ENCODE measurements around the gene PRR5L. TPM values are rescaled to one million over a fixed set of nuclear protein-coding genes. Genes with fewer than 3 reads are reported as not detected.

Gene PRR5L
- 9.1 and 13.2 TPM in 2 replicates for total RNA-seq

DNA sequence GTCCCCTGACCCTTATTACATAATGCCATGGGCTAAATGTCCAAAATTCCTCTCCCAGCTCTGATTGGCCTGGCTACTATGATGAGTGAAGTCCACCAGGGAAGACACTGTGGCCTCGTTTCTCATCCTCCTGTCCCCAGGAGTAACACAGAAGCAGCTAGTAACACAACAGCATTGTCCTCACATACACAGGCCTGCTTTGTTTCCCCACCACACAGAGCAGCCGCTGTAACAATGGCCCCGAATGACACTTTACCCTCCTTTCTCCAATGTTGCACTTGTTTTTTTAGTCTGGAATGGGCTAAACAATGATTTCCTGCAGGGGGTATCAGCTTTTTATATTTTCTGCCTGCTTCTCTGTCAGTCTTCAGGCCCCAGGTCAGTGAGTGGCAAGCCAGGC is at the start of gene PRR5L:
Gene PRR5L (plus strand): TSS at position 363 of the 400 bp plus-strand sequence. CDS start 104,834 bp downstream, outside the sequence.

DNA sequence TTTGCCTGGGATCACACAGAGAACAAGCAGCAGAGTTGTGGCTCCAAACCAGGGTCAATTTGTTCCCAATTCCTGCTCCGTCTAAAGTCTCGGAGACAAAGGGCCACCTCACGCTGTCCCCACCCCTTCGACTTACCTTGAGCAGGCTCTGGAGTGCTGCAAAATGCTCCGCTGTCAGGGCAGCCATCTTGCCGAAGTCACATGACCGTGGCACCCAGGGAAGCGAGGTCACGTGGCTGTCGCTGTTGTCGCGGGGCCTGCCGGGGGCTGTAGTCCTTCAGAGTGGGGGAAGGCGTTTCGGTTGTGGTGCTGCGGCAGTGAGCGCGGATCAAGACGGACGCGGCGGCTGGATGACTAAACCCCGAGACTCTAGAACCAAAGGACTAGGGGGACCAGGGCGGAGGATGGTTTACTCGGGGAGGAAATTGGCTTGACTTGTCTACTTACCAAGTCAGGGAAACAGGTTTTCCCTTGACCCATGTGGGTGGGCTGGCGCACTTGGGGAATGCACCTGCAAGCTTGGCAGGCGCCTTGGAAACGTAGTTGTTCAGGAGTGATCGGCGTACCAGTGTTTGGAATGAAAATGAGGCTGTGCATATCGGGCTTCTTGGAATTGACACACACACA is 6.7 kb upstream of the PRR5L start, which contains the start of gene COMMD9:
Gene COMMD9 (minus strand): TSS at position 199 of the 627 bp plus-strand sequence. CDS start 12 bp downstream, at position 187.

GRCh38 chr11:36509694-36510593 is 213.9 kb downstream of the PRR5L start, which contains the start of gene TRAF6:
Gene TRAF6, minus strand, starts transcription at chr11:36510272. Its CDS starts 8,757 bp downstream, at chr11:36501515.

Other genes with a start within 250 kb of the PRR5L start
- 37.6 and 38.7 TPM in 2 replicates for gene COMMD9, start 6.9 kb upstream of the PRR5L start, total RNA-seq
- 5.2 and 5.7 TPM in 2 replicates for gene TRAF6, start 214.0 kb downstream of the PRR5L start, total RNA-seq